ENCODE data around the gene PPM1F. TPM values are rescaled to one million over a fixed set of nuclear protein-coding genes. Genes with fewer than 3 reads are reported as not detected.

PPM1F gene
- total and polyA plus RNA-seq, 10 of the 15 experiments (the other 5 are each of a cell fraction or from before 2014, with no cell fraction given), result 0.55 to 26.3 (median 9.7) TPM

DNA sequence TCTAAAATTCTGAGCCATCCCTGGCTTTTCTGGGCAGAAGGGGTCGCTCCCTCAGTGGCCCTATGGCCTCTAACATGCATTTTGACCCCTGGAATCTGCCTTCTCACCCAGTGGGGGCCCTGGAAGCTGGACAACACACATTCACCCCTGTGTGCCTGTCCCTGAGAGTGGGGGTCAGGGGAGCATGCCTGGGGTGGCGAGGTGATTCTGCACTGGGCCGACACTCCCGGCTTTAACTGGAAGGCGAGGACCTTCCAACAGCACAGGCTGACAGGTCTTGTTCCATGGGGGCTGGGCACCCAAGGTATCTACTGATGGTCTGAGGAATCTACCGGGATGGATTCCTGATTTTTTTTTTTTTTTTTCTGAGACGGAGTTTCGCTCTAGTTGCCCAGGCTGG, 10.7 kb downstream of the PPM1F start:
- Histone ChIP-seq H3K4me1 (ENCODE audit: control insufficient read depth, insufficient read depth, low read length) (peaks cover 16% of the 10 kb centered on the region), H2AFZ (ENCODE audit: control insufficient read depth, low read depth, low read length) (no peak overlapping the region), H3K9ac (ENCODE audit: control insufficient read depth, insufficient read depth, low read length) (no peak overlapping the region), H3K79me2 (ENCODE audit: control insufficient read depth, insufficient read depth, low read length) (no peaks in the 10 kb centered on the region), H3K36me3 (ENCODE audit: control insufficient read depth in 2 of 2, insufficient read depth in 2 of 2, low read length in 1 of 2) (no peaks in the 10 kb centered on the region), H3K27me3 (replicated peaks in 1 of 2; ENCODE audit: control insufficient read depth in 2 of 2, insufficient read depth in 2 of 2, low read length in 1 of 2) (no peaks in the 10 kb centered on the region), H3K27ac (ENCODE audit: control insufficient read depth, insufficient read depth) (no peak overlapping the region), H3K9me3 (replicated peaks; ENCODE audit: control insufficient read depth, insufficient read depth, low read length) (no peaks in the 10 kb centered on the region), H4K20me1 (ENCODE audit: control insufficient read depth, insufficient read depth) (no peaks in the 10 kb centered on the region), H3K4me2 (ENCODE audit: control insufficient read depth, insufficient read depth) (no peak overlapping the region), H3K4me3 (no peak overlapping the region)
- ChIA-PET SMC1A (ENCODE audit: uncharacterized antibody, unreplicated experiment) (interaction anchor here (0.6 kb wide), 1 partner anchor 161 kb away, joined by 3 read pairs; no protein-coding TSS in a partner anchor), RAD21 (ENCODE audit: unreplicated experiment) (no interaction called here), POLR2A (interaction anchor here (0.7 kb wide), 1 partner anchor 344 kb away, joined by 4 read pairs; no protein-coding TSS in a partner anchor), CTCF (interaction anchor here (1.2 to 8.1 kb wide), 3 partner anchors 9 to 169 kb away, joined by 3 to 82 read pairs (median 5); partner anchors contain the start of gene PPM1F)
- ATAC-seq (no peak), DNase-seq (ENCODE audit: low read depth, low spot score) (no peak), FAIRE-seq (no peak)
- TF ChIP-seq CBX5 (IDR thresholded peaks at IDR 0.05; ENCODE audit: low read depth) (no peak), BACH1 (IDR thresholded peaks at IDR 0.05; ENCODE audit: borderline replicate concordance) (no peak), SMC3 (IDR thresholded peaks at IDR 0.05; ENCODE audit: borderline replicate concordance, low read length) (no peak), KLF5 (IDR thresholded peaks at IDR 0.05; ENCODE audit: partially characterized antibody) (no peak), SREBF1 (IDR thresholded peaks at IDR 0.05; ENCODE audit: low read length) (no peak), JUNB (IDR thresholded peaks at IDR 0.05) (no peak)
- intact Hi-C loops (cut with micrococcal nuclease; ENCODE audit: unreplicated experiment), result no loop called here
- 98% methylated on average over 6 of the region's 8 CpGs for WGBS (ENCODE audit: insufficient coverage, insufficient replicate concordance, low lambda C conversion rate, missing lambda C conversion rate)
- no TSS peak for BruUV-seq (replicated peaks)
- in situ Hi-C loops (cut with MboI), result no loop called here

DNA sequence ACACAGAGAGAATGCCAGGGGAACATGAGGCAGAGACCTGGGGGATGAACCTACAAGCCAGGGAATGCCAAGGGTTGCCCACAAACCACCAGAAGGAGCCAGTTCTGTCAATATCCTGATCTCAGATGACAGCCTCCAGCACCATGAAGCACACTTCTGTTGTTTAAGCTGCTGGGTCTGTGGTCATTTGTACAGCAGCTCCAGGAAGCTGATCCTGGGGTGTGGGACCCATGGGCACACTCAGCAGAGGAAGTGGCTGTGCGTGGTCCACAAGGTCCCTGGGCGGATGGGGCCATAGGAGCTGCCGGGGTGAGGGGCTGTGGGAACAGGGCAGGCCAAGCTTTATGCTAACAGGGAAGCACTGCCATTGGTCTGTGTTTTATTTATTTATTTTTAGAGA, 12.1 kb downstream of the PPM1F start:
- ATAC-seq (no peak), FAIRE-seq (no peak), DNase-seq (ENCODE audit: low read depth, low spot score) (no peak)
- in situ Hi-C loops (cut with MboI), result no loop called here
- no peak overlapping the region for H3K4me2 ChIP-seq (ENCODE audit: control insufficient read depth, insufficient read depth)
- WGBS (ENCODE audit: insufficient coverage, insufficient replicate concordance, low lambda C conversion rate, missing lambda C conversion rate), result 80% methylated on average over 3 of the region's 3 CpGs
- H4K20me1 ChIP-seq (ENCODE audit: control insufficient read depth, insufficient read depth), result no peaks in the 10 kb centered on the region
- H3K4me3 ChIP-seq, result no peak overlapping the region
- no peak overlapping the region for H3K9ac ChIP-seq (ENCODE audit: control insufficient read depth, insufficient read depth, low read length)
- no peaks in the 10 kb centered on the region for H3K27me3 ChIP-seq (replicated peaks in 1 of 2; ENCODE audit: control insufficient read depth in 2 of 2, insufficient read depth in 2 of 2, low read length in 1 of 2)
- no peaks in the 10 kb centered on the region for H3K9me3 ChIP-seq (replicated peaks; ENCODE audit: control insufficient read depth, insufficient read depth, low read length)
- intact Hi-C loops (cut with micrococcal nuclease; ENCODE audit: unreplicated experiment), result no loop called here
- SMC1A ChIA-PET (ENCODE audit: uncharacterized antibody, unreplicated experiment), result interaction anchor here (1.8 kb wide), 1 partner anchor 10 kb away, joined by 6 read pairs; no protein-coding TSS in a partner anchor
- POLR2A ChIA-PET, result interaction anchor here (1.0 to 1.1 kb wide), 2 partner anchors 222 to 243 kb away, joined by 3 to 10 read pairs; no protein-coding TSS in a partner anchor
- CTCF ChIA-PET, result interaction anchor here (0.7 to 8.1 kb wide), 4 partner anchors 11 to 1015 kb away, joined by 3 to 82 read pairs (median 4); partner anchors contain the start of gene PPM1F
- no peaks in the 10 kb centered on the region for H3K79me2 ChIP-seq (ENCODE audit: control insufficient read depth, insufficient read depth, low read length)
- peaks cover 16% of the 10 kb centered on the region for H3K4me1 ChIP-seq (ENCODE audit: control insufficient read depth, insufficient read depth, low read length)
- RAD21 ChIA-PET (ENCODE audit: unreplicated experiment), result no interaction called here
- no TSS peak for BruUV-seq (replicated peaks)
- no peak overlapping the region for H3K27ac ChIP-seq (ENCODE audit: control insufficient read depth, insufficient read depth)
- no peaks in the 10 kb centered on the region for H3K36me3 ChIP-seq (ENCODE audit: control insufficient read depth in 2 of 2, insufficient read depth in 2 of 2, low read length in 1 of 2)
- H2AFZ ChIP-seq (ENCODE audit: control insufficient read depth, low read depth, low read length), result no peak overlapping the region
- no peak for TF ChIP-seq POLR2AphosphoS5 (IDR thresholded peaks at IDR 0.05; ENCODE audit: low read length)
- TF ChIP-seq ZNF24 (IDR thresholded peaks at IDR 0.05), result no peak
- no peak for TF ChIP-seq ZNF217 (IDR thresholded peaks at IDR 0.05)
- TF ChIP-seq HDAC6 (IDR thresholded peaks at IDR 0.05; ENCODE audit: unreplicated experiment), result no peak
- TF ChIP-seq NFYB (IDR thresholded peaks at IDR 0.05; ENCODE audit: insufficient read depth, low read depth, low read length), result no peak
- TF ChIP-seq SMAD5 (IDR thresholded peaks at IDR 0.05; ENCODE audit: low read depth), result no peak
- TF ChIP-seq IKZF1 (conservative IDR thresholded peaks at IDR 0.05), result no peak
- TF ChIP-seq IKZF2 (IDR thresholded peaks at IDR 0.05), result no peak
- no peak for TF ChIP-seq JUNB (IDR thresholded peaks at IDR 0.05)
- TF ChIP-seq CEBPB (IDR thresholded peaks at IDR 0.05; ENCODE audit: borderline replicate concordance in 1 of 2, low read depth in 2 of 2, low read length in 2 of 2), result no peak
- TF ChIP-seq, protein P1, sequence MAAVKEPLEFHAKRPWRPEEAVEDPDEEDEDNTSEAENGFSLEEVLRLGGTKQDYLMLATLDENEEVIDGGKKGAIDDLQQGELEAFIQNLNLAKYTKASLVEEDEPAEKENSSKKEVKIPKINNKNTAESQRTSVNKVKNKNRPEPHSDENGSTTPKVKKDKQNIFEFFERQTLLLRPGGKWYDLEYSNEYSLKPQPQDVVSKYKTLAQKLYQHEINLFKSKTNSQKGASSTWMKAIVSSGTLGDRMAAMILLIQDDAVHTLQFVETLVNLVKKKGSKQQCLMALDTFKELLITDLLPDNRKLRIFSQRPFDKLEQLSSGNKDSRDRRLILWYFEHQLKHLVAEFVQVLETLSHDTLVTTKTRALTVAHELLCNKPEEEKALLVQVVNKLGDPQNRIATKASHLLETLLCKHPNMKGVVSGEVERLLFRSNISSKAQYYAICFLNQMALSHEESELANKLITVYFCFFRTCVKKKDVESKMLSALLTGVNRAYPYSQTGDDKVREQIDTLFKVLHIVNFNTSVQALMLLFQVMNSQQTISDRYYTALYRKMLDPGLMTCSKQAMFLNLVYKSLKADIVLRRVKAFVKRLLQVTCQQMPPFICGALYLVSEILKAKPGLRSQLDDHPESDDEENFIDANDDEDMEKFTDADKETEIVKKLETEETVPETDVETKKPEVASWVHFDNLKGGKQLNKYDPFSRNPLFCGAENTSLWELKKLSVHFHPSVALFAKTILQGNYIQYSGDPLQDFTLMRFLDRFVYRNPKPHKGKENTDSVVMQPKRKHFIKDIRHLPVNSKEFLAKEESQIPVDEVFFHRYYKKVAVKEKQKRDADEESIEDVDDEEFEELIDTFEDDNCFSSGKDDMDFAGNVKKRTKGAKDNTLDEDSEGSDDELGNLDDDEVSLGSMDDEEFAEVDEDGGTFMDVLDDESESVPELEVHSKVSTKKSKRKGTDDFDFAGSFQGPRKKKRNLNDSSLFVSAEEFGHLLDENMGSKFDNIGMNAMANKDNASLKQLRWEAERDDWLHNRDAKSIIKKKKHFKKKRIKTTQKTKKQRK (IDR thresholded peaks at IDR 0.05; ENCODE audit: low read depth, low read length), result no peak
- TF ChIP-seq POLR2AphosphoS2 (IDR thresholded peaks at IDR 0.05; ENCODE audit: low read depth, low read length), result no peak

All from GM12878 (cell line).